NCI-H526 (cell line): ENCODE results near the gene ATXN1.

Experiments used
- DNase-seq, 2 experiments: peaks; one replicate each; lab custom pipeline; 2025; lab: John Stamatoyannopoulos, UW

The ATXN1 gene

DNA sequence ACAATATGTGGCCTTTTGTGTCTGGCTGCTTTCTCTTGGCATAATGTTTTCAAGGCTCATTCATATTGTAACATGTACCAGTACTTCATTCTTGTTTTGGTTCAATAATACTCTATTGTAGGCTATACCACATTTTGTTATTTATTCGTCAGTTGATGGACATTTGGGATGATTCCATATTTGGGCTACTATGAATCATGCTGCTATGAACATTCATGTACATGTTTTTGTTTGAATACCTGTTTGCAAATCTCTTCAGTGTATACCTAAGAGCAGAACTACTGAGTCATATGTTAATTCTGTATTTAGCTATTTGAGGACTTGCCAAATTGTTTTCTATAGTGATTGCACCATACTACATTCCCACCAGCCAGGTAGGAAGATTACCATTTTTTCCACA lies 263.0 kb downstream of the ATXN1 start:
- DNase-seq: no peak

DNA sequence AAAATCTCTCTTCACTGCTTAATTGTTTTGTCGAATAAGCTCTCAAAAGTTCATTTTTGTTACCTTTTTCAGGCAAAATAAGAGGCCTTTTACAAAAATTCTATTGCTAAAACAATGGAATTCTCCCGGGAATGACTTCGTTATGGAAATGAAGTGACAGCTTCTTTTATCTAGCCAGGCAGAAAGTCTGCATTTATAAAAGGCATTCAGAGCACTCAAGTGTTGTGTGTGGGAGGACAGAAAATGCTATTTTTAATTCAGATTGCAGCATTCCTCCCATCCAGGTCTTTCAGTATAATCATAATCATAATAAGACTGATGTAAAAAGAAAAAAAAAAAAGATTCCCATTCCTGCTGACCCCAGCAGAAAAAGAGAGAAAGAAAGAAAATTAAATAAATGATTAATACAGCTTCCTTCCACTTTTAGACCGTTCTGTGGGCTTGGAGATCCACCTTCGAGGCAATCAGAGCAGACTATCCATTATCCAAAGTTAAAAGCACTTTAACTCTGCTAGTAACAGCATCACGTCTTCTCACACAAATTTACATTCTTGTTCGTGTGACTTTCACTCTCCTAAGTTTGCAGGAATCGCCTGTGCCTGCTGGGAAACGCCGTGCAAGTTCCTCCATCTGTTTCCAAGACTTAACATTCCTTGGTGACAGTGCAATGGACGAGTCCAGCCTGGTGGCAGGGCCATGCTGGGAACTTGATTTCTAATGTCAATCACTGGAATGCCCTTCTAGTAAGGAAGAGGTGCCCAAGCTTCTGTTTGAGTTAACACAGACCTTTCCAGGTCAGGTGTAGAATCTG lies 264.1 kb downstream of the ATXN1 start:
- peak; percentile 27 to 31 for DNase-seq

DNA sequence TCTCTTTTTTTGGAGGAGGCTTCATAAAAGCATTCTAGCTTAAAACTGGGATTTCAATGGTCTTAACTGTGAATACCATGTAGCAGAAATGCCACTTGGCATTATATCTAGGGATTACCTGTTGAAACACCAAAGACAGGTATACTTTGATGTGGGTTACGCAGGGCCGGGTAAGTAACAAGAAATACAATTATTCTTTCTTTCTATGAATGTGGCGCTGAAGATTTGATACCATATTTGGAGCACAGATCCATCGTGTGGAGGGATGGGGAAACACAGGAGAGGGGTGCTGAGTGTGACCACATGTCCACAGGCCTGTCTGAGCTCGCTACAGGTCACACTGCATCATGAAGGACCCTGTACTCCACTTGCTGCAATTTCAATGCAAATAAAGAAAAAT lies 265.1 kb downstream of the ATXN1 start:
- peak; percentile 26 to 54 for DNase-seq

DNA sequence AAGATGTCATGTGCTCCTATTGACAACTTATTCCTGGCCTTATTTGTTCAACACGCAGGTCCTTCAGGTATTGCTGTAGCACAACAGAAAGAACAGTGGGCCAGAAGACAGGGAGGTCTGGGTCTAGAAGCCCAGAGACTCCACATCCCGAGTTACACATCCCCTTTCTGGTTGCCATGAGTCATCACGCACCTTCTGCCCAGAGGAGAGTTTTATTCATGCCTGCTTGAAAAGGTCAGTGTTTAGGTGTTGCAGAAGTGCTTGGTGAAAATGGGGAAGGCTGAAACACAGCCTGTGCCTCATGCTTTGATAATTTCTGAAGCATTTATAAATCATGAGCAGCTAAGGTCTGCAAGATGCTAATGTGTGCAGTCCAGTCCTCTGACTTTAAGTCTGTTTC lies 266.5 kb downstream of the ATXN1 start:
- DNase-seq: no peak

DNA sequence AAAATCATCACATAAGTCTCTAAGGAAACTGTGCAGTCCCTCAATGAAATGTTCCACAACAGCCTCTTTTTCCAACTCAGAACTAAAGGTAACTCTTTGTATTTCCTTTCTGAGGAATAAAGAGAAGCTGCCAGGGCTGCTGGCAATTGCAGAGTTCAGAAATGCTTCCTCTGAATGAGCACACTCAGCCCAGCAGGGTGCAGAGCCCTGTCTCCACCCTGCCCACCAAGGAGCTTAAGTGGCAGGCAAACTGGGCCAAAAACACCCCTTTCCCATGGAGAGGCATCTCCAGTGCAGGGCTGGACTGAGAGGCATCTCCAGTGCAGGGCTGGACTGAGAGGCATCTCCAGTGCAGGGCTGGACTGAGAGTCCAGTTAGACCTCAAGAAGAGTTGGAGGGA lies 267.5 kb downstream of the ATXN1 start:
- no peak for DNase-seq

DNA sequence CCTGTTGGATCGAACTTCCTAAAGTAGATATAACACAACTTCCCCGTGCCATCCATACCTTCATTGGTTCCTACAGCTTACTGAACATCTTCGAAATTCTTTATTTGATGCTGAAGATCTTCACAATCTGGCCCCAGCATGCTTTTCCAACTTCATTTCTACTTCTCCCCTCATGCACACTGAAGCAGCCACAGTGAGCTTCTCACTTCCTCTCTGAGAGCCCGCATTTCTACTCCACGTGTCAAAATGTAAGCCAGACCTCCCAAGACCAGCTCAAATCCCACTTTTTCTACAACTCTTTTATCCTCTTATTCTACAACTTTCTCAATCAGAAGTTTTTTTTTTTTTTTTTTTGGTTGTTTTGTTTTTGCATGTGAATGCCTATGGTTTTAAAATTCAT lies 268.1 kb downstream of the ATXN1 start:
- DNase-seq: no peak

DNA sequence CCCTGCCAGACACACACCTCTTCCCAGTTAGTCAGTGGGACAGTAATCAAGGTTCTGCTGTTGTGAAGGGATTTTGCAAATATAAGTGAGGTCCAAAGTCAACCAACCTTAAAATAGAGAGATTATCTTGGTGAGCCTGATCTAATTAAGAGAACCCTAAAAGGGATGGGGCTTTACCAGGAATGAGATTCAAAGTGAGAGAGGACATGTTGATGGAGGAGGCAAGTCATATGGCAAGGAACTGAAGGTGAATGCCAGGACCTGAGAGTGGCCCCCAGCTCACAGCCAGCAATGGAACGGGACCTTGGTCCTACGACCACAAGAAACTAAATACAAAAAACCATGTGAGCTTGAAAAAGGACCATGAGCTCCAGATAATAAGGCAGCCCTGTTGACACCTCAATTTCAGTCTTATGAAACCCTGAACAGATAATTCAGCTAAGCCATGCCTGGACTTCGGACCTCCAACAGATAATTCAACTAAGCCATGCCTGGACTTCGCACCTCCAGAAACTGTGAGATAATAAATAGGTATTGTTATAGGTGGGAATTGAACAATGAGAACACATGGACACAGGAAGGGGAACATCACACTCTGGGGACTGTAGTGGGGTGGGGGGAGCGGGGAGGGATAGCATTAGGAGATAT lies 269.5 kb downstream of the ATXN1 start:
- no peak for DNase-seq

DNA sequence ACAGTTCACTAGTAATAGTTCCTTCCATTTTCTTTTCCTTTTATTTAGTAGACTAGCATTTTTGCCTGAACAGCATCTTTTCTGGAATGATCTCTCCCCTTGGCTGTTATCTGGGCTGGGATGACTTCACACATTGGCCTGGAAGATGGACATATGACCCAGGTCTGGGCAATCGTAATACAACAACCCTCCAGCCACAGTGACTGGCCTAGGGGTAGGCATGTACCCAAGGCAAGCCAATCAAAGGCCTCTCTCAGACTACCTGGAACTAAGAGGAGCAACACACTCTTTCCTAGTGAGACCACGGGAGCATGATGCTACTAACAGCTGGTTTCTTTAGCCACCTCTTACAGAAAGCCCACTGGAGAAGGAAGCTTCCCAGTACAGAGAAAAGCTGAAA lies 270.6 kb downstream of the ATXN1 start:
- DNase-seq: no peak

DNA sequence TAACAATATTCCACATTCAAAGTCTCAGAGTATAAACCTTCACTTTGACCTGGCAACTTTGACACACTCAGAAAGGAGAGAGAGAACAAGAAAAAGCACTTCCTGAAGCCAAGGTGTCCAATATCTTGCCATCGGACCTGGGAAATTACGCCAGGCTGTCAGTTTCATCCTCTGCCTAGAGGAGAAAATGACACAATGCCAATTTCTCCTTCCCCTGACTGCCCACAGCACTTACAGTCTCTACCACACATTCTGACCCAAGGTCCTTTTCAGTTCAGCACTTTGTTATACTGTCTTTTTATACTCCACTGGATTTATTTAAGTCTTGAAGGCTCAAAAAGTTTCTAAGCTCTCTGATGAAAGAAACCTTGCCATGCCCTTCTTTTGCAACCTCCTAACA lies 272.4 kb downstream of the ATXN1 start:
- DNase-seq: no peak

DNA sequence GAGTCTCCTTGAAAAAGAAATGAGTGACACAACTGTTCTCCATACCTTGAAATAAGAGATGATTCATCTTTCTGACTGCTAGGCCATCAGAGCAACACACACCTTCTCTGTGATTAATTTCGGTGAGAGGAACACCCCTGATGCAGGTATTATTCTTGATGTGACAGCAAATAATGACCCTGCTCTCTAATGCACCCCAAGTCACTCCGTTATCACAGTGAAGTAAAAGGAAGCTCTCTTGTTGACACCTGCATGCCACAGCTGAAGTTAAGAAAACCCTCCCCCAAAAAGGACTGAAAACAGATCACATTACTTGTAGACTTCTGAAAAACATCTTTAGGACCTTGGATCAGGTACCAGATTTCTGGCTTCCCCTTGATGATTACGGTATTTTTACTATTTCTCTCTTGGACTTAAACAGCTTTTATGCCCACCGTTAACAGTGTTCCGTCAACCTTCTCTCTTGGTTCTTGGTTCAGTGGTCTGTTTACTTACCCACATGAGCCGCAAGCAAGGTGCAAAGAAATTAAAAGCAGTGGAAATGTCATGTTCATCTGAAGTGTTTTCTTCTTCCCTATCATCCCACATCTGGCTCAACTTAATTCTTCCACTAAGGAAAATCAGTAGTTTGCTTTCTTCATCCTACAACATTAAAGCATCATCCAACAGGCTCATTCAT lies 273.1 kb downstream of the ATXN1 start:
- no peak for DNase-seq

DNA sequence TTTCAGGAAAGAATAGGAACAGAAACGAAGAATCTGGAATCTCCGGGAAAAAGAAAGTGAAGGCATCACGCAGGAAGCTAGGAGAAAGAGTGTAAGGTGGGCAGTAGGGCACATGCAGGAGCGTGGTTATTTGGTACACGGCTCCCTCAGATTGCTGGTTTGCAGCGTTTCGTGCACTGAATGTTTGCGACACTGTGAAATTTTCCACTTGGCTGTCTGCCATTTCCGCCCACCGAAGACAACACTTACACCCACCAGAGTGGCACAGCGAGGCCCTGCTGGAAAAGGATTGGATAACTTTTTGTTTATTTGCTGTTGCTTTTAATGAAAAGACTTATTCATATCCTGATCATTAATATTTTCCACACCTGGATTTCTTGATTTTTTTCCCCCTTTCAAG lies 274.6 kb downstream of the ATXN1 start:
- DNase-seq: no peak

DNA sequence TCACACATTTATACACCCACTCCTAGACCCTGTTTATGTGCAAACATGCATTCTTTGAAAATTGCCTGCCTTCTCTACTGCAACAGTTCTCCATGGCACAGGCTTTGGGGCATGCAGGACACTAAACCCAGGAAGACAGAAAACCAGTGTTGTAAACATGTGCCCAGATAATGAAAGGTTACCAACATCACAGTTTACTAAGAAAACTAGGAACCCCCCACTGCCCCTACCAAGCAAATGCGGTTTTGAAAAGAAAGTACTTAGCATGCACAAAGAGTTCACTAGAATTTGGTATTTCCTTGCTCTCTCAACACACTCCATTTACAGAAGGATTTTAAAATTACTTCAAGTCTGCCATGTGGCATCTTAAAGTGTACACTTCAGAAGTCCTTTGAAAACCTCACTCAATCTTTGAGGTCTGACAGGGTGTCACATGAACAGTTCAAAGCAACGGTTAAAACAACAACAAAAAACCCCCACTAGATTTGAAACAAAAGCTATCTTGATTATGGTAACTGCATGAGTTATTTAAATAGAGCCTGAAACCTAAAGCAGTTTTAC lies 277.9 kb downstream of the ATXN1 start:
- no peak for DNase-seq

DNA sequence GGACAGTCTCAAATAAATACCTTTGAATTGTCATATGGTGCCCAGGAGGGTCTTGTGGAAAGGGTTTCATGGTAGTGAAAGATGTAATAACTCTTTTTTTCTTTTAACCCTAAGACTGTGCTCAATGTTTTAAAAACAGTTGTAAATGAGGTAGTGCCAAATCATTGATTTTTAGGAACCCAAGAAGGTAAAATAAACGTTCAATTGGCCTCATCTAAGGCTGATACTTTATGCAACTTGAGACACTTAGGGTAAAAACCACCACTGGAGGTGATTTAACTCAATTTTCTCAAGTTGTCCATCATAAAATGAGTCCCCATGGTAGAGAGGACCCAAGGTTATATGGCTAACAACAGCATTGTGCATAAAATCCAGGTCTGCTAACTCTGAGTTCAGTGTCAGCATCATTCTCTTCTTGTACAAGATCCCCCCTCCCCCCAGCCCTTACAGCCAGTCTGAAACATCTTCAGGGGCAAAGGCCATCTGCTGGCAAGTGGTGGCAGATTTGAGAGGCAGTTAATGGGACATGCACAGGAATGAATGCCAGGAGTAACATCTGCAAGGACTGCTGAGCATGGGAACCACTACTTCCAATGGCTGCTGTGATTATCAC lies 278.5 kb downstream of the ATXN1 start:
- DNase-seq: no peak

DNA sequence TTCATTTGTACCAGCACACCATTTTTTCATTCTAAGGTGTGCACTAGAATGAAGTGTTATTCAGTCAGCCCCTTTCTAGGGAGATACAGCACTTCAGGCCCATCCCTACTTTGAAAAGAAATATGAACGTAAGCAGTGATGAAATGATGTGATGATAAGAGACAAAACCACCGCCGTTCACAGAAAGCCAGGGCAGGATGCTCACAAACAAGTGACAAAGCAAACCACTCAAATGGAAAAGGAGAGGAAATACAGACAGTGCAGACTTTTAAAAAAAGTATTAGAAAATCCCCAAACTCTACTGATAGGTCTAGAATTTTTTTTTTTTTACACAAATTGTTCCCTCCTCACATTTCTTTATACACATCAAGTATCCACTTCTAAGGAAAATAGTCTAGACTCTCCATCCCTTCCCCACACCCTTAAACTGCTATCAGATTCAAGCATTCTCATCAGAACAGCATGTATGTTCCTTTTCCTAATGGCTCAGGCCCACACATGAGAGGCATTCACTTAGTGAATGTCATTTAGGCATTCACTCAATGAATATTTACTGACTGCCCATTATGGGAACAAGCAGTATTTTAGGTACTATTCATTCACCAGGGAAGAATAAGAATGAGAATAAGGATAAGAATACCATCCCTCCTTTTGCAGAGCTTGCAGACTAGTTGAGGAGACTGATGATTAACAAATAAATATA lies 279.4 kb downstream of the ATXN1 start:
- DNase-seq: no peak

DNA sequence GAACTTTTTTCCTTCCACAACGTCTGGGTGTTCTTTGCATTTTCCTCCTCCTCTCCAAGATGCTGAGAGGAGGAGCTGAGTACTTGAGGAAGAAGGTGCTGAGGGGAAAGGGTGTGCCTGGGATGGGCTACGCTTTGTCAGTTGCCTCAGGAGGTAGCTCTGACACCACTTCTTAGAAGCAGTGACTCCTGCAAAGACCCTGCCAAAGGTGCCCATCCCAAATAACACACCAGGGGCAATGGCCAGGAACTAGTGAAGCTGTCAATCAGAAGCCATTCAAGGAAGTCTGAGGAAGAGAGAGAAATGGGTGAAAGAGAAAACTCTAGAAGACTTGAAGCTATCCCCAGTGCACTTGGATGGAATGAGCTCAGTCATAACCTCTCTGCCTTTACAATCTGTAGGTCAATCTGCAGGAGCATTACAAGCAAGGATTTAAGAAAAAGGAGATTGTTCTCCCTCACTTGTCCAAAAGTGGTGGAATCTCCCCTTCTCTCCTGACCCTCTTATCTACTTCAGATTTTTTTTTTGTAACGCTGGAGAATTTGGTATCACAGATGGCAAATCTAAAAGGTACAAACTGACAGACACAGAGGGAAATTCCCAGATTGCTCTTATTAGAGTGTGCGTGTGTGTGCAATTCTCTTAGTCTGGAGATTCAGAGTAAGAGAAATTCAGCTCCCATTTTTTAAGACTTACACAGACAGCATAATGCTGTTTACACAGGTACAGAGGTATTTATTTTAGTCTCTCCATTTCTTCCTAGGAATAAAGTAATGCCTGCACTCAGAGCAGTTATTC lies 280.3 kb downstream of the ATXN1 start:
- DNase-seq: no peak

DNA sequence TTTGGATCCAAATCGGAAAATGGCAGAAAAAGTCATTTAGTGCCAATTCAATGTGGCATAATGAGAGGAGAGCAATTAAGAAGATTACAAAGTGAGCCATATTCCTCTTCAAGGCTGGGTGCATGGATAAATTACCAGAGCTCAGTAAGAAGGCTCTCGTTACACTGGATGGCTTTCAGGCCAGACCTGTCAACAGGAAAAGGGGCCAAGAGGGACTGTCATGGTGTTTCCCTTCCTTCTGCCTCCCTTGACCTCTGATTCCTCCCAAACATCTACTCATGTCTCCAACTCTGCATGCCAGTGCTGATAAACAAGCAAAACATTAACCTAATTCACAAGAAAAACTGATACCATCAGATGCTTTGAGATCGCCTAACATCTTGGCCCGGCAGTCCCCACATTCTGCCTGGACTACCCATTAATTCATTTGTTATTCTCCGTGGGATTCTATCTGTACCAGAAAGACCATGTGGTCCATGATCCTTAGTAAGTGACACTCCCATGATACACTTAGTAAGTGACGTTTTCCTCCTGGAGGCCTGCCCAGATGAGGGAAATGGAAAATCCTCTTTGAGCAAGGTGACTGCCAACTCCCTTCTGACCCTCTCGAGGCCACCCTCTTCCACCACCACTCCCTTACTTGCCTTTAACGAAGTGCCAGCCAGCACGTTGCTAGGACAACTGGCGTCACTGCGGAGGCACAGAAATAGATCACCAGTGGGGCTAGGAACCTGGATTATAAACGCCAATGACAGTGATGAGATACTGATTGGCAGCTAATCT lies 283.7 kb downstream of the ATXN1 start:
- no peak for DNase-seq

DNA sequence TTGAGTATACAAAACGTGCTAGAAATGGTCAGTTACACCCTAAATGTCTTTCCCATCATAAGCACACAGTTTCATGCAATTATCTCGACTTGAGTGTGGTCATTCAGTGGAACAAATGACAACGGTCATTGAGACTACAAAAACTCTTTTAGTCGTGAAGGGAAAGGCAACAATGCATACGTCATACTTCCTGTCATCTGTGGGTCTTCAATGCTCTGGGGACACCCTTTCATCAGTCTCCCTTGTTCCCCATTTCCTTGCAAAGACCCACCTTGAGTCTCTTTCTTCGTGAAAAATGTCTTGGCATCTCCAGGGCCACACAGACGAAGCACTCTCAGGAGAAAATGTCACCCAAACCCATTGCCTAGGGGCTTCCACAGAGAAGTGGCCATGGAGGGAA lies 284.4 kb downstream of the ATXN1 start:
- no peak for DNase-seq

DNA sequence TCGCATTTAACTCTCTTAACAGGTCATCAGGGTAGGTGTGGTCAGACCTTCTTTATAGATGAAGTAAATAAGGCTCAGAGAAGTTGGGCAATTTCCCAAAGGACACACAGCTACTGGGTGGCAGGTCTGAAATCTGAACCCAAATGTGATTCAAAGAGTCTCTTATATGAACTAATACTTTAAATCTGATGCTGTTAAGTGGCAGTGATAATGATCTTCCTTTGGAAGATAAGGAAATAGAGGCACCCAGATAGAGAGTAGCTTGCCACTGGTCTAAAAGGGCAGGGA lies 285.8 kb downstream of the ATXN1 start:
- DNase-seq: no peak

DNA sequence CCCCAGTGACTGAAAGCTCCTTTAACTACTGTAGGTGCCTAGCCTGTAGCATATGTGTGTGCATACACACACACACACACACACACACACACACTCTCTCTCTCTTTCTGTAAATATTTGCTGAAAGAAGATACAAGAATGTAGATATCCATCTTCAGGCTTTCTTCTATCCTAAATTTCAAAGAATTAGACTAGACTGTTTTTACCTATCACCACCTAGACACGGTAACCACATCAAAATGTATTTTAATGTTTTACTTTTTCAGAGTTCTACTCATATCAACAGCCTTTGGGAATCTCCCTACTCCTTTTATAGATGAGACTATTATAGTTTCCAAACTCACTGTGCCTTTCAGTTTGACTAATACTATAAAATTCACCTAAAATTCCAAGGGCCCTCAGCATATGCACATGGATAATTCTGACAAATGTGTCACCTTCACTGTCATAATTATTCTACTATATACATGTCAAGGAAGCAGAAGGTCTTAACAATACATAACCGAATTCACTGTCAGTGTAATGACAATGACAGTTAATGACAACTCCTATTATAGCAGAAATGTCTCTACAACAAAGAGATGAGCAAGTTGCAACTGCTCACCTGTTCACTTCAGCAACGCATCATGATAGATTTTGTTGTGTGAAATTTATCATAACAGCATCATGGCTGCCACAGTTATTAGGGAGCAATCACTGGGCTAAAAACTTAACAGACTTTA lies 286.3 kb downstream of the ATXN1 start:
- no peak for DNase-seq
